ENCODE measurements around the gene RBL1. TPM values are rescaled to one million over a fixed set of nuclear protein-coding genes. Genes with fewer than 3 reads are reported as not detected.

RBL1 gene
- polyA plus RNA-seq, 1 donor from 2014 or later = 5.1 TPM

- Histone ChIP-seq H3K36me3 (ENCODE audit: insufficient read depth, low read length) (no peaks in the 10 kb centered on the region), H3K27me3 (ENCODE audit: insufficient read depth, low read depth, low read length) (no peaks in the 10 kb centered on the region), H3K9ac (ENCODE audit: low read length) (no peak overlapping the region), H3K79me2 (replicated peaks; ENCODE audit: insufficient read depth, low read length) (no peaks in the 10 kb centered on the region), H4K20me1 (ENCODE audit: insufficient read depth) (no peaks in the 10 kb centered on the region), H3K9me2 (ENCODE audit: insufficient read depth, low read length) (no peaks in the 10 kb centered on the region), H3K9me3 (ENCODE audit: low read length) (no peaks in the 10 kb centered on the region), H3K27ac (ENCODE audit: low read length) (no peak overlapping the region), H3K4me3 (ENCODE audit: low read length) (no peak overlapping the region), H2AFZ (ENCODE audit: low read depth, low read length) (no peak overlapping the region), H3F3A (ENCODE audit: insufficient read depth, low read length, poor library complexity, severe bottlenecking) (no peaks in the 10 kb centered on the region), H3K4me2 (ENCODE audit: low read length) (no peak overlapping the region)
- TF ChIP-seq TAF1 (IDR thresholded peaks at IDR 0.05; ENCODE audit: low read depth) = no peak
Observed at GRCh38 chr20:36974660-36975059, 121.1 kb downstream of the RBL1 start.

GRCh38 chr20:36971103-36971502 lies 124.7 kb downstream of the RBL1 start:
- Histone ChIP-seq H3K27me3 (ENCODE audit: insufficient read depth, low read depth, low read length) (no peaks in the 10 kb centered on the region), H3K36me3 (ENCODE audit: insufficient read depth, low read length) (no peaks in the 10 kb centered on the region)

More at GRCh38 chr20:36971103-36971502, 124.7 kb downstream of the RBL1 start:
- no peaks in the 10 kb centered on the region for H3F3A ChIP-seq (ENCODE audit: insufficient read depth, low read length, poor library complexity, severe bottlenecking)
- no peaks in the 10 kb centered on the region for H3K79me2 ChIP-seq (replicated peaks; ENCODE audit: insufficient read depth, low read length)
- no peak for TF ChIP-seq TAF1 (IDR thresholded peaks at IDR 0.05; ENCODE audit: low read depth)
- TF ChIP-seq EP300 (conservative IDR thresholded peaks at IDR 0.05; ENCODE audit: poor library complexity, severe bottlenecking) = no peak
- no peak for TF ChIP-seq REST (IDR thresholded peaks at IDR 0.05; ENCODE audit: borderline replicate concordance)
- no peak for TF ChIP-seq CTCF (IDR thresholded peaks at IDR 0.05; ENCODE audit: poor library complexity, severe bottlenecking)
- no peak for TF ChIP-seq POLR2AphosphoS5 (IDR thresholded peaks at IDR 0.05)
- TF ChIP-seq RAD21 (conservative IDR thresholded peaks at IDR 0.05) = no peak
- TF ChIP-seq SMC3 (conservative IDR thresholded peaks at IDR 0.05; ENCODE audit: poor library complexity) = no peak
- no peak for TF ChIP-seq MXI1 (conservative IDR thresholded peaks at IDR 0.05; ENCODE audit: poor library complexity, severe bottlenecking)
- no peak for TF ChIP-seq EZH2 (IDR thresholded peaks at IDR 0.05; ENCODE audit: borderline replicate concordance, insufficient read depth, low read length, poor library complexity, severe bottlenecking)
- no peaks in the 10 kb centered on the region for H4K20me1 ChIP-seq (ENCODE audit: insufficient read depth)
- H3K9me3 ChIP-seq (ENCODE audit: low read length) = no peaks in the 10 kb centered on the region
- no peak overlapping the region for H3K4me2 ChIP-seq (ENCODE audit: low read length)
- no peak overlapping the region for H3K9ac ChIP-seq (ENCODE audit: low read length)
- no peak overlapping the region for H2AFZ ChIP-seq (ENCODE audit: low read depth, low read length)
- H3K27ac ChIP-seq (ENCODE audit: low read length) = no peak overlapping the region
- no peak overlapping the region for H3K4me3 ChIP-seq (ENCODE audit: low read length)
- no peaks in the 10 kb centered on the region for H3K9me2 ChIP-seq (ENCODE audit: insufficient read depth, low read length)

Measured in neural cell (in vitro differentiated cells).